DND-41 (cell line): ENCODE measurements around the gene MUL1.

Experiments used
- CTCF ChIP-seq: IDR thresholded peaks from 2 replicates; pipeline ENCODE4 v1.5.1; 2012; ENCODE audit warnings: borderline replicate concordance, low read length, moderate library complexity, mild to moderate bottlenecking; ENCODE audit not compliant: poor library complexity, severe bottlenecking; ENCODE audit errors: extremely low read depth
- EZH2 ChIP-seq: IDR thresholded peaks from 3 replicates; pipeline ENCODE4 v1.6.1; 2012; ENCODE audit warnings: borderline replicate concordance, low read depth, mild to moderate bottlenecking, moderate library complexity, low read length, inconsistent platforms; ENCODE audit not compliant: severe bottlenecking

GRCh38 chr1:20505488-20505887 lies 2.5 kb downstream of the MUL1 start:
- TF ChIP-seq CTCF (no peak), EZH2 (no peak)
